Activated CD8-positive, alpha-beta memory T cell treated with anti-CD3 and anti-CD28 coated beads for 1 hour (primary cell): ENCODE measurements around the gene TRERF1.

ENCODE experiments used
- DNase-seq, 2 donors: peaks; one replicate each; pipeline ENCODE4 v3.0.0-alpha.2; 2020; ENCODE audit warnings: low read depth in 1 of 2; ENCODE audit errors: extremely low read depth in 1 of 2

The TRERF1 gene

DNA sequence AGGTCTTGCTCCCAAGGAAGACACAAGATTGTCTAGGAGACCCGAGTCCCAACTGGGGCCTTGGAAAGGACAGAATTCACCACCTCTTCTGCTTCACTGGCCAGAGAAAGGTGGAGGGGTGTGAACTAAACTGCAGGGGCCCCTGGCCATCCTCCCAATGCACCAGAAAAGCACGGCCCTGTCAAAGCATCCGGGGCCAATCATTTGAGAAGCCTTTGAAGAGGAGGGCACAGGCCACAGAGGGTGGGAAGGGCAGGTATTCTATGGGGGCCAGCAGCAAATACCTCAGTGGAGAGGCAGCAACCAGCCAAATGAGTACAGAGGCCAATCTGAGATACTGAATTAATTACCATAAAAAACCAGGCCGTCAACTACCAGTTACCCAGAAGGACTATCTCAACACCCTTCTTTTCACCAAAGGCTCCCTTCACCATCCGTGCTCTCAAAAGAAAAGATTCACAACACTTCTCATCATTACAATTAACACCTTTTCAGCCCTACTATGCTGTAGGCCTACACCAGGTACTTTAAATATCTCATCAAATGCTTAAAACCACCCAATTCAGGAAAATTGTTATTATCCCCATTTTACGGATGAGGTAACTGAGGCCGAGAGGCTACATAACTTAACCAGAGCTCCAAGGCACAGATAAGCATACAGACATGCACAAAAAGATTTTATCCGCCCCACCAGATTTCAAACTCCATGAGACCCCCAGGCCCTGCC lies 50.7 kb downstream of the TRERF1 start:
- no peak for DNase-seq

DNA sequence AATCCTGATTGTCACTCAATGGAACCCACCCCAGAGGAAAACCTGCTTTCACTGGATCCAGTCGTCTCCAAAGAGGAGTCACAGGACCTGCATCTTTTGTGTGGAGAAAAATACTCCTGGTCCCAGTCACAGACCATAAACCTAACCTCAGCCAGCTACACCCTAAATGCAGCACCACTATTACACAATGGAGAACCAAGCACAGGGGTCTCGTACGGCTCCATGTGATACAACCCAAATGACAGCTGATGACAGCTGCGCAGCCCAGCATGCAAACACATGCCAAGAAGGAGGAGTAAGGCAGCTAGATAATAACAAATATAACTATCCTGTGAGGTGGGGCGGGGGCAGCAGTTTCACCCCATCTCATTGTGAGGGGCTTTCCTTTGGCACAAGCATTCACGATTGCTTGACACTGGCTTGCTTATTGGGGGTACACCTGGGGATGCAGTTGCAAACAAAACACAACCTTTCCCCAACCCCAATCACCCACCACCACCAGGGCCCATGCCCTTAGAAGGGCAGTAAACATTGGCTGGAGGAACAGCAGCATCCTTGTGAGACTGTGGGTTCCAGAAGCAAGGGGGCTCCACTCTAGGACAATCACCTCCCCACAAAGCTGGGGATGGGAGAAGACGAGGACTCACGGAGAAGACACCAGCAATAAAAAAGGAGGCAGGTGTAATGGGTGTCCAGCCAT lies 51.5 kb downstream of the TRERF1 start:
- no peak for DNase-seq

DNA sequence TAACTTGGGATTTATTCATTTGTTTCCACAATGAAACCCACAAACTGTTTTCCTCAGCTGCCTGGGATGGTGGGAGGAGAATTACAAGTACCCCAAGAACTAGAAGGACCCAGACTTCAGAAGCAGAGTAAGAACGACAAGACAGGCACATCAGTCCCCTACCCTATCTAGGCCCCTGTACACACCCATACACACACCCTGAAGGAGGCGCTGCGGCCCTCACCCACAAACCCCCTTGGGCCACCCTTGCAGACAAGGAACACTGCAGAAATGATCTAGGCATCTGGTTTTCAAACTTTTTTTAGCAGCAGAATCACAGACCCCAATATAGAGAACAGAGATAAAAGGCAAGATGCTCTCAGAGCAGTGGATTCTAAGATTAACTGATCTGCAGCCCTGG lies 55.0 kb downstream of the TRERF1 start:
- DNase-seq = no peak

DNA sequence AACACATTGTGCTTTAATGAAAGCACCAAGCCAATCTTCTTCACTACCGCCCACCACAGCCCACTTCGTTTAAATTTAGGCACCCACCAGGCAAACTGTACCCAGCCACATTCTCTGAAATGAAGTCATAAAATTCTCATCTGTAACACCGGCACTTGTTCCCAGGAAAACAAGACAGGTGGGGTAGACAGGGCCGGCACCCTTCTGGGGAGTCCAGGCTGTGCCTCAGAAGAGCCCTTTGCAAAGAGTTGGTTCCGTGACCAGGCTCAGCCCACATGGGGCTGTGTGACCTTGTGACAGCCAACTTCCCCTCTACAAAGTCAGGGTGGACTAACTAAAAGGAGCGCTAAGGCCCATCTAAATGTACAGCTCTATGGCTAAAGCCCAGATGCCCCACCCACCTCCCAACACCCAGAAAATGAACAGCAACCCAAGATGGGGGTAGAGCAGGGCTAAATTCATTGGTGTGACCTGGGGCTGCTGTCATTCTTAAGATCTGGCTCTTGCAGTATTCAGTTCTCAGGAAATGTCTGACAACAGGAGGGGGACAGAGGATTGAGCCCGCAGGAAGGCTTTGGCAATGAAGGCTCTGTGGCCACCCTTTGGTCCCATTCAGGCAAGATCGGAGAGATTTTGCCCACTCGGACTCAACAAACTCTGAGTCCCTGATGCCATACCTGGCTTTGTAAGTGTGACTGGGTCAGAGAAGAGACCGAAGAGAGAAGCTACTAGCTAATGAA lies 56.7 kb downstream of the TRERF1 start:
- DNase-seq = no peak

DNA sequence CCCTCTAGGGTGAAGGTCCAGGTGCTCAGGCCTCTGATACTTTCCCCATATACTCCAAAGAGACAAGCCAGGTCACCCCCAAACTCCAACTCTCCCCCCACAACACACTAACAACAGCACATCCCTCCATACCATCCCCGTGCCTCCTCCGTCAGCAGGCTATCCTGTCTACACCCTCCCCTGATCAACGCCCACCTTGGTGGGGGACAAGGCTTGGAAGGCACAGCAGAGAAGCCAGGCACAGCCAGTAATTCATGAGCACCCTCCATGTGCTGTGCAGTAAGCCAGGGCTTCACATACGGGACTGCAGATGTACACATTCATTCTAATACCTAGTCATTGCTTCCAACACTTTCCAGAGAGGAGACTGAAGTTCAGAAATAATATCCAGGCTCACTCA lies 57.6 kb downstream of the TRERF1 start:
- no peak for DNase-seq

DNA sequence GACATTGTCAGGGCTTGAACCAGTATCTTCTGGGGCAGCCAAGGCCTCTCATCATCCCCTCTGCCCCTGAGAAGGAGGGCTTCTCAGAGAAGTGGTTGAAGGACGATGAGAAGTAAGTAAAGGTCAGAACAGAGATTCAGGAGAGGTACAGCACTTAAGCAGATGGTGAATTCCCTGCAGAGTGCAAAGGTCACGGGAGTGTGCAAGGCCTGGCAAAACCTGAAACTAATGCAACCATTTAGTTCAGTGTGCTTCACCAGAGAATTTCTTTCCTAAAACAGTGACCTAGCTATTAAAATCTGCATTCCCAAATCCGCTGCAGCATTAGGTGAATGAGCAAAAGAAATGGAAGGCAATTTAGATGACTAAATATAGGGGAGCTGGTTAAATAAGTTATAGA lies 58.4 kb downstream of the TRERF1 start:
- DNase-seq = no peak

DNA sequence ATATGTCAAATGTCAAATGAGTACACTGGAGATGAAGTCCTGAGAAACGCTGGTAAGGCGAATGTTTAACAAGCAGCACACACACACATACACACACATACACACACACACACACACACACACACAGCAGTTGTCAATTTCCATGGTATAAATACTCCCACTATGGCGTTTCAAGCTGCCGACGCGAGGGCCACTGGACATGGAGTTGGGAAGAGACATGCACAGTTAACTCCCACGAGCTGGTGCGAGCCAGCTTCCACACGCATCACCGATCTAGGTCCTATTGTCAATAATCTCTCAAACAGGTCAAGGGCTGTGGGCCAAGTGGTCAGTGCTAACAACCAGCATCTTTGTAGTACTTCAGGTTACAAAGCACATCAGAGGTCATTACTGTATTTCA lies 58.9 kb downstream of the TRERF1 start:
- no peak for DNase-seq

DNA sequence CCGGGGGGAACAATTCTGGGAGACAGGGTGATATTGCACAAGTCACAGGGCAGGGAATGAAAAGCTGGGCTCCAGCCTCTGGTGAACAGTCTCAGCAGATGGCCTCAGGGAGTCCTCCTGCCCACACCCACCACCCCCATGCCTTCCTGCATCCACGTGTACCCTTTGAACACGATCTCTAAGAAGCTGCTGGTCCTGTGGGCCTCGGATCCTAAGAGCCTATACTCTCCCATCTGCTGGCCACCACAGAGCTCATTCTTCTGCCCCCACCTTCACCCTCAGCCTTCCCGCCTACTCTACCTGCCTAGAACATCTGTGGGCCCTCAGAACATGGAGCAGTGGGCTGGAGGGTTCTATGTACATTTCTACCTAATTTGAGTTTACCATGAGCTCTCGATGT lies 60.3 kb downstream of the TRERF1 start:
- no peak for DNase-seq

DNA sequence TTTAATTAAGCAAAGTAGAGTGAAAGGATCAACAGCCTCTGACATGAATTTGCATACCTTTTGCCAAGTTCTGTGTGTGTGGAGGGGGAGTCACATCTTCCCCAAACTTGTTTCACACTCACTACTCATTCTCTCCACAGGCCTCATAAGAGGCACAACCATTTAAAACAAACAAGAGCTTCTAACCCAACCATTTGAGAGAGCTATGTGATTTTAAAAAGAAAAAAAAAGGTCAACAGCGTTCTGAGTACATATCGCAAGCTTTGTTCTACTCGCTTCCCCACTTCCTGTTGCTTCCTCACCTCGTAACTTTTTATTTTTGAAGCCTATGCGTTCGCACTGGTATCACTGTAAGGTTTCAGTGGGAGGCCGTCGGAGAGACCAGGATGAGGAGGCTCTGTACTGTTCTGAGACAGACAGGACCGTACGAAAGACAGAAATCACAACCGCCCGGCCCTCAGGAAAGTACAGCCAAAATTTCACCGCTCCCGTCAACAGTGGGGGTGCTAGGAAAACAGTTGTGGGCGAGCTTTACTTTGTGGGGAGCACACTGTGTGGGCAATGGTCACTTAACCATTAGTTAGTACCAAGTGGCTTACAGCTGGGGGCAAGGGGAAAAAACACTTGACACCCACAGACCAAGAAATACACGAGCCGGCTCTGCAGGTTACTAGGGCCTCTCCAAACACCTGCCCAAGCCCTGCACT lies 61.3 kb downstream of the TRERF1 start:
- no peak for DNase-seq

DNA sequence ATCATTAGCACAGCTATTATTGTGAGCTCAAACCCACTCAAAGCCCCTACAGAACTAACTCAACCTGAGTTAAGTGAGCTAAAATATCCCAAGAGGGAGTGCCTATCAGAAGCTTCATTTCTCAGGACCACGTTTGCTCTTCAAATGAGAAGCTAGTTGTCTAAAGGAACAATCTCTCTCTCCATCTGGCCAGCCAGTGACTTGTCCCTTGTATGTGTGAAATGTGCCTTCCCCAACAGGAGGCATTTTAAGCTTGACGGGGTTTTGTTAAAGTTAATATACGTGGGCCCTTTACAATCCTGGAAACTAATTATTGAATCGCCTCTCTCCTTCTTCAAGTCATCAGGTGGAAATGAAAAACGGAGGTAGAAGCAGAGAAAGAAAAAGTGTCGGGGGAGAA lies 62.0 kb downstream of the TRERF1 start:
- DNase-seq = no peak

DNA sequence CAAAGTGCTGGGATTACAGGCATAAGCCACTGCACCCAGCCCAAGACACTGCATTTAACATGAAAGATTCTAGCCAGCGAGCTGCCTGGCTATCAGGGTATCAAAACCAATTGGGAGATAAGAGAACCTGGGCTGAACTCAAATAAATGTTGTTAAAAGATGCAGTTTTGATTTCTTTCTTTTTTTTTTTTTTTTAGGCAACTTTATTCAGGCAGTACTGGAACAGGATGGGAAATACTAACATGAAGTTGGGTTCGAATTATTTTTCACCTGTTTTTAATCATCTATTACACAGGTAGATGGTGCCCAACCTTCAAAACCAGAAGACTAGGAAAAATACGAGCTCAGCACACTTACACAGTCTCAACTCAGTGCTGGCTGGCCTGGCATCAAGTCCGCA lies 63.7 kb downstream of the TRERF1 start:
- DNase-seq = no peak

DNA sequence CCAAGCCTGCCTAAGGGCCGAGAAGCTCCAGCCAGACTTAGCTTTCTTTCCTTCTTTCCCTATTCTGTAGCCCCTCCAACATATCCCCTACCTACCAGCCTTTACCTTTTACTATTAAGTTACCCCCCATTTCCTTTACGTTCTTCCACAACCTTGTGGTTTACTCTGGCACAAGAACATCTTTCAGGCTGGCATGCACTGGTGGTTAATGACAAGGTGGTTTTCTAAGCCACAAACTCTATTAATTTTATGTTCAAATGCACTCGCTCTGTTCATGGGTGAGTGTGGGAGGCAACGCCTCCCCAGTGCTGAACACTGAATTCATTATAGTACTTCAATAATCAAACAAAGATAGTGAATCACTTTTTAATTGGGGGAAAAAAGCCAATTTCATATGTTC lies 64.4 kb downstream of the TRERF1 start:
- DNase-seq = no peak

DNA sequence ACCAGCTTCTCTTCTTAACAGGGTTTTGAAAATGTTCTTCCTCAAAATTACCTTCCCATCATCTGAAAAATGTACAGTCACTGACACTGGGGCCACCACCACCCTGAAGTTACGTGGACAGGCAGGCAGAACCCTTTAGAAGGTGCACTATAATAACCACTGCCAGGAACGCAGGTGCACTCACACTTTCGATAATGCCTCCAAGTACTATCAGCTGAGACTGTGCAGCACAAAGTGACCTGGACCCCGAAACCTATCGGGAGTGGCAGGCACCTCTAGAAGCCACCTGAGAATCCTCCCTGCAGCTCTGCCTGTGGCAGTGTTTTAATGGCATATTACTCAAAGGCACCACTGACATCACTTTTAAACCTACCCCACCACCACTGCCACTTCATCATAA lies 66.4 kb downstream of the TRERF1 start:
- no peak for DNase-seq

DNA sequence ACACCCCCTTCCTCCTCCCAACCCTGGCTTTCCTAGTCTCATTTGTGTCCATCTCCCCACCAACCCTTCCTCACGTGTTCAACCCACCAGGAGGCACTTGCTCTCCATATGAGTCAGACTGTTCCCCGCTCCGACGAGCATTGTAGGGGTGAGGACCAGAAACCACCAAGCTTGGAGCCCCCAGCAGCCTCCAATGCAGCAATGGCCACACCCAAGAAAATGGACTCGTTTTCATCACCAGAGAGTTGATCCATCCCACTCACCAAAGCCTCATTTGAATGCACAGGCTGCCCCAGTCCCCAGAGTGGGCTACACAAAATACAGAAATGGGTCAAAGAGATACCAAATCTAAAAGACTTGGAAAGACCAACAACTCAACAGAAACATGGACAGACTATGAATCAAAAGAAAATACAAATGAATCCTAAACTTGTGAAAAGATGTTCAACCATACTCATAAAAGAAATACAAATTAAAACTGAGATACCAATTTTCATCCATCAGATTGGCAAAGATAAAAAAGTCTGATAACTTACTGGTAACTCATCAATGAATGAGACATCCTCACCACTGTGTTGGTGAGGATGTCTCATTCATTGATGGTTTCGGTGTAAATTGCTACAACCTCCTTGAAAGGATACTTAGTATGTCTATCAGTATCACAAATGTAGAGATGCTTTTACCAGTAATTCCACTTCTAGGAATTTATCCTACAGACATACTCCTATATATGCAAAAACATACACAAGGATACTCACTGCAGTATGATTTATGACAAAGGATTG lies 68.1 kb downstream of the TRERF1 start:
- DNase-seq = no peak

DNA sequence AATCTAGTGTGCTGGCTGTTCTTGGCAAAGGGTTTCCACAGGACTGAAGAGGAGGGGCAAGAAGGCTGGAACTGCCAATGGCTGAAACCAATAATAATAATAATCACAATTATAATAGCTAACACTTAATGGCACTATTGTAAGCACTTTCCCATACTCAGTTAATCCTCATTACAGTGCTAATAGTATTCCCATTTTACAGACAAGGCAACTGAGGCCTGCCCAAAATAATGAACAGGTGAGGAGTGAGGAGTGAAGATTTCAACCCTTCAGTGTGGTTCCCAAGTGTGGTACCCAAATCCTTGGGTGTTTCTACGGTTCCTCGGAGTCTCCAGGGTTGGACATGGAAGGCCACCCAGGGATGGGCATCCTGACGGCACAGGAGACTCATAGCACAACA lies 69.9 kb downstream of the TRERF1 start:
- DNase-seq = no peak

DNA sequence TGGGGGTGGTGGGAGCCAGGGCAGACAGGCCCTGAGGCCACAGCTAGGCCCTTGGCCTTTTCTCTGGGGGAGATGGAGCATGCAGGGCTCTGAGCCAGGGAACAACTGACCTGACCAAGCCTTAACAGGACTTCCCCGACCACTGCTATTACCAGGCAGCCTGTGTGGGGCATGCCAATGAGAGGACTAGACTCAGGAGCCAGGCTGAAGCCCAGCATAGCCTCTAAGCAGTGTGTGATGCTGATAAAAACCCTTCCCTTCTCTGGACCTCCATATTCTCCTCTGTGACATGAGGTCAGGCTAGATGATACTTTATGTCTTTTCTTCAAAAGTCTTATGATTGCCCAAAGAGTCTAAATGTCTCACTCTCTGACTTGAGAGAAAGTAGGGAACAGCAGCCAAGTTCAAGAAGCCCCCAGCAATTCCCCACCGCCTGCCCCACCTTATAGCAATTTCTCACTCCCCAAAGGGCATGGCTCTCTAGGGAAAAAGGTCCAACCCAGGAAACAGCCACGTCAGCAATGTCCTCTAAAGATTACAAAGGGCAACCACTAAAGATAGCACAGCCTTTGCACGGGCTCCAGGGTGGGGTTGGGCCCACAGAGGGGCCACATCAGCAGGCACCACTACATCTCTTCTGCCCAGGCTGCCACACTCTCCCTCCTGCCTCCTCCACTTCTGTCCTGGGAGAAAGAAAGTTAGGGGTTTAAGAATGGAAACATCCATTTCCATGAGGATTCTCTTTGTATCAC lies 71.3 kb downstream of the TRERF1 start:
- DNase-seq = no peak

DNA sequence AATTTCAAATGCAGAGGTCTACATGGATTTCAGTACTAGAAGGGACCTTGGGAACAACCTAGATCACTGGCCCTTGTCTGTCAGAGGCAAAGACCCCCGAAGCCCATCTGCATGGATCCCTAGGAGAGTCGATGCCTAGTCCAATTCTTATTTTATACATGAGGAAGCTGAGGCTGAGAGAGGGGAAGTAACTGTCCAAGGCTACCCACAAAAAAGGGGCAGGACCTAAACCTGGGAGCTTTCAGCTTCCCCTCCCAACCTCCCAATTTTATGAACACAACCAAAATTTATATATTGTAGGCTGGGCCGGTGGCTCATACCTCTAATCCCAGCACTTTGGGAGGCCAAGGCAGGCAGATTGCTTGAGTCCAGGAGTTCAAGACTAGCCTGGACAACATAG lies 73.2 kb downstream of the TRERF1 start:
- DNase-seq = no peak

DNA sequence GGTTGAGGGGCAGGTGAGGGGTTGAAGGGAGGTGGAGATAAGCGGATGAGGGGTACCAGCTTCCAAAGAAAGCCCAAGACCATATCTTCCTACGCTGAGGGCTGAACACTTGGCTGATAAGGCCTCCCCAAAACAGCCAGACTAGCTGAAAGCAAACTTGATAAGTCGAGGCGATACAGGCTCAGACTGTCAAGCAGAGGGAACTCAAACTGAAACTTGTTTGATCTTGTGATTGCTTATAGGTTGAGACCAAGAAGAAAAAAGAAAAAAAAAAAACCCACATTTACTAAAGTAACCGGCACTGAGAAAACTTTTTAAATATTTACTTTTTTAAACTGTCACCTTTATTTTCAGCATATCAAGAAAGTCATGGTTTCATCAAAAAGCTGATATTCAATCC lies 73.6 kb downstream of the TRERF1 start:
- no peak for DNase-seq

DNA sequence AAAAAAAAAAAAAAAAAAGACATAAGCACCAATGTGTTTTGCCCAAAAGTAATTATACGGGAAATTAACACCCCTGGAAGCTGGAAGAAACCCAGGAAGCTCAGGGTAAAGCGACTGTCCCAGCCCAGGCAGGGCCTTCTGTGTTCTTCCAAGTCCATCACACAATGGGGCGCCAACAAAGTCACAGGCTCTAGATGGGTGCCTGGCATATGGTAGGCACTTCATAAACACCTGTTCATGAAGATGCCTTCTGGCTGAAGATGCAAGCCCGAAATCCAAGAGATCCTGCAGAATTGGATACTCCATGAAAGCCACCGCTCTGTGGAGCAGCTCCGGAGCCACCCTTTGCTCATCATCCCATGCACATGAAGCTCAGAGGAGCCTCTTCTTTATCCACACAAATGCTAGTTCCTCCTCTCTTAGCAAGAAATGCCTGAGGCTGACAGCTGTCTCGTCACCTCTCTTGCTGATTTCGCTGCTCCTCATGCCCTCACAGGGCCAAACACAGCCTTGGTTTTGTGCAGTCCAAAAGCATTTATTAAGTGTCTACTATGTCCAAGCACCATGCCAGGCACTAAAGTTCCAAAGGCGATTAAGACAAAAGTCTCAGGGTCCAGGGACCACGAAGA lies 76.6 kb downstream of the TRERF1 start:
- no peak for DNase-seq
